CD4-positive, alpha-beta T cell treated with Interleukin-15 for 4 hours (primary cell): ENCODE measurements around the gene ZNF618.
A peak's percentile ranks its signal among the peaks of the same experiment; 100 is the strongest.

Experiments used
- DNase-seq: peaks from one replicate; pipeline ENCODE4 v3.0.0-alpha.2; 2020; ENCODE audit warnings: low spot score

The ZNF618 gene

GRCh38 chr9:113957821-113958341 lies 81.8 kb downstream of the ZNF618 start:
- DNase-seq, result no peak

DNA sequence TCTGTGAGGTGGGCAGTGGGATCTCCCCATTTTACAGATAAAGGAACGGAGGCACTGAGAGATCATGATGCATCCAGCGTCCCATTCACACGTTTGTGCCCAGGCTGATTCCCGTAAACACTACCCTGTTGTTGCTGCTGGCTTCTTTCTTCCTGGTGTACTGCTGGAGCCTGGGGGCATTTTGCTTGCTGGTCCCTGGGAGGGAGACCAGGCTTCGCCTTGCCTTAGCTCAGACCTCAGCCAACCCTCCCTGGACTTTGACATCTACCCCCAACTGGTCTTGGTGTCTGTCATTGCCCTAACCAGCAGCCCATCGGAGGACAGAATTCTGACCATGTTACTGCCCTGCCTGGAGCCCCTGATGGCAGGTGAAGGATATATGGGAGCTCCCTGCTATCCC lies 82.4 kb downstream of the ZNF618 start:
- no peak for DNase-seq

DNA sequence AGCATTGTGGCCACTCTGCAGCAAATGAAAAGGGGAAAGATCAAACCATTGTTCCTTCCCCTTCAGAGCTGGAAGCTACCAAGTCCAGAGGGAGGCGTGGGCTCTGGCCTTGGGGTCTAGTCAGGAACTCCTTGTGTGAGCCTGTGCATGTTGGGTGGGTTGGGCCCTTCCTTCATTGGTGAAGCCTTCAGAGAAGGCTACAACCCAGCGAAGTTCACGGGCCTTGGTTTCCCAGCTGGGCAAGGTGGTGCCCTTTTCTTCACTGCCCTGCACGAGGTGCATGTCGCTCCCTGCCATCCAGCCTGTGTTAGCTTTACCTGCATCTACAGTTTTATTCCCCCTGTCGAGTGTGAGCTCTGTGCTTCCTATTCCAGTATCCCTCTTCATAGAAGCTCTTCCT lies 84.7 kb downstream of the ZNF618 start:
- no peak for DNase-seq

GRCh38 chr9:113962396-113962795 lies 86.3 kb downstream of the ZNF618 start:
- no peak for DNase-seq

GRCh38 chr9:113963017-113963620 lies 87.0 kb downstream of the ZNF618 start:
- DNase-seq, result peak; percentile 14

DNA sequence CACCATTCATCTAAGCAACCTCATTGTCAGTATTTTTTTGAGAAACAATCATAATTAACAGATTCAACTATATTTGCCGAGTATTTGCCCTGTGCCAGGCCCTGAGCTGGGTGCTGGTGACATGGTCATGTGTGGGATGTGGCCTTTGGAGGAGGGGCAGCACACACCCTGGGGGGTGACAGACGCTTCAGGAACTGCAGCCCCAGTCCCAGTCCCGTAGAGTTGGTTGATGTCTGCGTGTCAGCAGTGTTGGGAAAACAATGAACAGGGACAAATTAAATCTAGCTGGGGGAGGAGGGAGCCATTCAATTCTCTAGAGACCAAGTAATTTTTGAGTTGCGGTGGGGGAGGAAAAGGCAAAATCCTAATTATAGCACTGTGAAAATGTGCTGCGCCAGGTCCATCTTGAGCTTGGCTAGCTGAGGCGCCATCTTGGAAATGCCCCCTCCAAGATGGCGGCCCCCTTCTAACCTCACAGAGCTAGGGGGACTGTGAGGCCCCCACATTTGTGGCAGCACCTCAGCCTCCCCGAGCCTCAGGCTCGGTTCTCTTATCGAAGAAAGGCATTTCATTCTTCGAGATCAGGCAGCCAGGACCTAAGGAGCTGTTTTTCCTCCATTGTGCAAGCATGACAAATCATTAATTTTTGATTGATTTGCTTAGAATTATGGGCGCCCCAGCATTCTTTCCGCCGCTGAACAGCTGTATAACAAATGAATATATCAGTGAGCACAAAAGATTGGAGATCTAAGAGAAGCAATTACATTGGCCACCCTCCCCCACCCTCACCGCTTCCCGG lies 87.8 kb downstream of the ZNF618 start:
- no peak for DNase-seq

DNA sequence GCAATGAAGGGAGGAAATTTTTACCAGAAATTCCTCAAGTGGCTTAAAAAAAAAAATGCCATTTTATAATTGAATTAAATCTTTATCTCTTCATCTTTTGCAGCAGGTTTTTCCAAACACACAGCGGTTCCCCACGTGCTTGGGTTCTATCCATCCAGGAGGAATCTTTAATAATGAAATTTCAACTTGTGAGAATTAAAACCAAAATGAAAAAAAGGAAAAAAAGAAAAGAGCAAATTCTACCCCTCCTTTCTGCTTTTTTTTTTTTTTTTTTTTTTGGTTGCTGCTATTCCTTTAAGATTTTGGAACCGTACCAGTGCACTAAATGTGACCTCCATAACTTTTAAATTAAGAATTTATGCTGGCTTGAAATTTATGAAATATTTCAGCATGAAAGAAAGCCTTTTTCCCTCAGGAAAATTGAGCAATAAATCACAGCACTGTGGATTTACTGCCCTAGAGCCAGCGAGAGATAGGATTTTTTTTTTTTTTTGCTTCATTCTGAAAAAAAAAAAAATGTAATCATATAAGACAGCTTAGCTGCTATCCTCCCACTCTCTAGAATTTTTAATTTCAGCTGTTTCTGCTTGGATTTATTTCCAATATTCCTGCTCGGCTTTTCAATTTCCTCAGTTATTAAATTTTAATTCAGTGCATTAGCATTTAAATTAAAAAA lies 88.5 kb downstream of the ZNF618 start:
- no peak for DNase-seq

GRCh38 chr9:113966394-113966793 lies 90.3 kb downstream of the ZNF618 start:
- no peak for DNase-seq

DNA sequence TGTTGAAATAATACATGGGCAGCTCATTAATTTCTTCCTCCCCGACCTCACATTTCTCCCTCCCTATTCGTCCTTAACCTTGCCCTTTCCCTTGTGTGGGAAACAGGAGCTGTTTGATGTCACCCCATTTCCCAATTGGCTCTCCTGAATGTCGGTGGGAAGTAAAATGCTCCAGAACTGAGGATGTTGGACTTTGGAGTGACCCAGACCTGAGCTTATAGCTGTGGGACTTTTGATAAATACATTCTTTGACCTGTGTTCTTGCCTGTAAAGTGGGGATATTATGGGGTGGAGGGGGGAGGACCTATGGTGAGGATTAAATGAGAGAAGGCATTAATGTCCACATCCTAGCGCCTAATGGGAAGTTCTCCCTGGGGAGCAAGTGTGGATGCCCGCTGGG lies 91.3 kb downstream of the ZNF618 start:
- DNase-seq, result no peak

- no peak for DNase-seq
Observed at GRCh38 chr9:113969343-113969742, 93.2 kb downstream of the ZNF618 start.

GRCh38 chr9:113973226-113973625 lies 97.1 kb downstream of the ZNF618 start:
- no peak for DNase-seq

- DNase-seq, result no peak
Observed at GRCh38 chr9:113973963-113974413, 97.9 kb downstream of the ZNF618 start.

- DNase-seq, result no peak
Observed at GRCh38 chr9:113976915-113977314, 100.8 kb downstream of the ZNF618 start.

GRCh38 chr9:113978725-113979342 lies 102.7 kb downstream of the ZNF618 start:
- DNase-seq, result no peak

GRCh38 chr9:113979343-113980127 lies 103.4 kb downstream of the ZNF618 start:
- DNase-seq, result no peak

- DNase-seq, result no peak
Observed at GRCh38 chr9:113984639-113985380, 108.7 kb downstream of the ZNF618 start.

GRCh38 chr9:113985968-113986585 lies 110.0 kb downstream of the ZNF618 start:
- no peak for DNase-seq

- no peak for DNase-seq
Observed at GRCh38 chr9:113986931-113987330, 110.8 kb downstream of the ZNF618 start.

DNA sequence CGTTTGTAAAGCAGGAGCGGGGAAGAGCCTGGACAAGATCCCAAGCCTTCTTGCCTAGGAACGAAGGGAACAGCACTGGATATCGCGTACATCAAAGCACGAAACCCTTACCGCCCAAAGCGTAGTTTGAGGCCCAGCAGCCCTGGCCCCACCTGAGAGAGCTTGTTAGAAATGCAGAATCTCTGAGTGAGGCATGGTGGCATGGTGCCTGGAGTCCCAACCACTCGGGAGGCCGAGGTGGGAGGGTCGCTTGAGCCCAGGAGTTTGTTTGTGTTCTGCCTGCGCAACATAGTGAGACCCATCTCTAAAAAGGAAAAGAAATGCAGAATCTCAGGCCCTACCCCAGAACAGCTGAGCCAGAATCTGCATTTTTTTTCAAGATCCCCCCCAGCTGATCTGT lies 111.4 kb downstream of the ZNF618 start:
- DNase-seq, result no peak

DNA sequence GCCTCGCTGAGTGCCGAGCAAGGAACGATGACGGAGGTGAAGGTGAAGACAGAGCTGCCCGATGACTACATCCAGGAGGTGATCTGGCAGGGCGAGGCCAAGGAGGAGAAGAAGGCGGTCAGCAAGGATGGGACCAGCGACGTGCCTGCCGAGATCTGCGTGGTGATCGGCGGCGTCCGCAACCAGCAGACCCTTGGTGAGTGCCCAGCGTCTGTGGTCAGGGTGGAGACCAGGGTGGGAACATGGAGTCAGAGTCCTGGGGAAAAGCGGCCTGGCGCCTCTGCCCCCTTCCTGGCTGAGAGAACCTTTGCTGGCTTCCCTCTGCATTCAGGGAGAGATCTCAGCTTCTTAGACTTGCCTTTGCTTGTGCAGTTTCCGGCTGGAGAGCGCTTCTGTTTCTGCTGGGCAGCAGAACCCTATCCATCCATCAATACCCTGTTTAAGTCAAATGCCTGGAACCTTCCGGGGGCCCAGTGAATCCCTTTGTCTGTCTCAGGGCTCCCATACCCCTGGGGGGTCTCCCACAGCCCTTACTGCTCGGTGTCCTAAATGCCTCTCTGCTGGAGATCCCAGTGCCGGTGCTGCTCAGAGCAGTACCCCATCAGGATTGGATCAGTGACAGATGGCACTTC lies 112.4 kb downstream of the ZNF618 start:
- no peak for DNase-seq
